HG03064 (cell line): ENCODE data around the gene SLC6A19.

Experiments
- ATAC-seq: cut with Tn5 transposase; IDR thresholded peaks from one replicate; pipeline ENCODE4 v1.9.1; 2021; ENCODE audit warnings: low read depth; ENCODE audit not compliant: unreplicated experiment

Gene SLC6A19

DNA sequence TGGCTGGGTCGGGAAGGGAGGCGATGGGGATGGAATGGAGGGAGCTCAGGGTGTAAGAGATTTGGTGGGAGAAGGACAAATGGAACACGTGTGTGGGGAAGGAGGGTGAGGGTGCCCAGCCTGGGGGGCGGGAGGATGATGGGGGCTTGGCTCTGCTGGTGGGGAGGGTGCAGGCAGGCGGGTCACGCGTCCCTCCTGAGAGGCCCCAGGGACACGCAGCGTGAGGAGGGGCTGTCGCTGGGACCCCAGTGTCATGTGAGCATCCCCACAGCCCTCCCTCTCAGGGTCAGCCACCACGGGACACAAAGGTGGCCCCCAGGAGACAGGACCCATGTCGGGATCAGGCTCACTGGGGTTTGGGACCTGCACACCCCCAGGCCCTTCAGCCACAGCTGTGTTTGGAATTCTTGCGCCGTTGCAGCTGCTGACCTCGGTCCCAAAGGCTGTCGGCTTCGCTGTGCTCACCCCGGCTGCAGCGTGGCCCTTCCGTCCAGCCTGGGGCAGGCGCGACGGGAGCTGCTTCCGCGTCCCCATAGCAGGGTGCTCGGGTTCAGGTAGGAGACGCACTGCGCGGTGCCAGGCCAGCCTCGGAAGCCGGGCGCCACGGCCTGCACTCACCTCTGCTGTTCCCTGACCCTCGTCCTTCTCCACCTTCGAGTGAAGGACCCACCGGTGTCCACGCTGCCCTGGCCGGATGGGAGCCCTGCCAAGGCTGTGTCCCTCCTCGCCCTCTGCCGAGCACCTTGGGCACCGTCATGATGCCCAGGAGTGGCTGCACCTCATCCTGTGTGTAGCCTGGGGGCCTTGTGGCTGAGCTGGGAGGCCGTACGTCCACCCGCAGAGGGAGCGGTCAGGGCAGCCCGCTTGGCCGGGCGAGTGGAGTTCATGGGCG, 5.4 kb downstream of the SLC6A19 start:
- no peak for ATAC-seq

DNA sequence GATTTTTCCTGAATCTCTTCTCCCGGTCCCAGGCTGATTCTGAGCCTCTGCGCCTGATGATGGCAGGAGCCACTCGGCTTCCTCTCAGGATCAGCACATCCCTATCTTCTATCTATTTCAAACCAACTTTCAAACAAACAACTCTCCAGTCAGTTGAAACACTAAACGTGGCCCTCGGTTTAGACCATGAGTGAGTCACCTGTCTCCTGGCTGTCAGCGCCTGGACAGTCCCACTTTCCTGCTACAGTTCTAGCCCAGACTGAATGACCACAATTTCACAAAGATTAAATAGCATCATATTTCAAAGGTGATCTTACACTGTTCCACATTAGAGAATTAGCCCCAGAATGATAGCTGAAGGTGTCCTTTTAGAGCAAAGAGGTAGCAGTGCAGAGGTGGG, 6.2 kb downstream of the SLC6A19 start:
- ATAC-seq: no peak

DNA sequence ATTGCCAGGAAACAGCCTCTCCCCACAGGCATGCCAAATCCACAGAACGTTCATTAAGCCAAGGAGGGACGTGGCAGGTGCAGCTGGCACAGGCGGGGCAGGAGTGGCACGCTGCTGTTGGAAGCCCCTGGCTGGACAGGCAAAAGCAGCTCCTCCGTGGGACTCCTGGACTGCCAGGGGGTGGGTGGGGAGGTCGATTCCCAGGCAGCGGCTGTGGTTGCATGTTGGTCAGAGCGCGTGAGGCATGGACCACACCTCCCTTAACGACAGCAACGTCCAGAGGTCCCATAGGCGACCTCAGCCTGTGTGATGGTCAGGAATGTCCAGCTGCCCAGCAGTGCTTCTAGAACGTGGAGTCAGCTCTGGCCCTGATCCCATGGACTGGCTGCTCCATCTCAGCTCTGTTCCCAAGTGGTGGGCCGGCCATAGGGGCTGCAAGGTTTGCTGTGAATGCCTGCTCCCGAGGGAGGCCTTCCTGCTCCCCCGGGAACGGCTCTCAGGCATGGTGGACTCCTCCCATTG, 6.9 kb downstream of the SLC6A19 start:
- no peak for ATAC-seq

DNA sequence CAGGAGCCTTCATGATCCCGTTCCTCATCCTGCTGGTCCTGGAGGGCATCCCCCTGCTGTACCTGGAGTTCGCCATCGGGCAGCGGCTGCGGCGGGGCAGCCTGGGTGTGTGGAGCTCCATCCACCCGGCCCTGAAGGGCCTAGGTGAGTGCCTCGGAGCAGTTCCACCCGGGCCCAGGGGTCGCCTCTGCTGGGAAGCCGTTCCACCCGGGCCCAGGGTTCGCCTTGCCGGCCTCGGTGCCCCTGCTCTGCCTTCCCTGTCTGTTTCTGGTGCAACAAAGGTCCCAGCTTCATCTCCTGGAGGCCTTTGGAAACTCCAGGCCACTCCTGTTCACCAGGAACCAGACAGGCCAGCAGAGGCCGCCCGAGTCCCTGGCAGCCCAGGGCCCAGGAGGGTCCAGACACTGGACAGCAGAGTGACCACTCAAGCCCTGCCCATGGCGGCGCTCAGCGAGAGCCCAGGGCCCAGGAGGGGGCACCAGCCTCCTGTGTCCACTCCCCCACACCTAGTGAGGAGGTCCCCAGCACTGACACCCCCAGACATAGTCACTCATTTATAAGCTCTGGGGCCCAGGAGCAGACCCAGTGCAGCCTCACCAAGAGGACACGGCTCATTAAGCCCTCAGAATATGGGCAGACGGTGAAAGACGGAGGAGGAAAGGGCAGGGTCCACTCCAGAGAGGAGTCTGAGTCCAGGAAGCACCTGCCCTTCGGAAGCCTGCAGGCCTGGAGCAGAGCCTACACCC, 7.5 kb downstream of the SLC6A19 start:
- ATAC-seq: no peak

DNA sequence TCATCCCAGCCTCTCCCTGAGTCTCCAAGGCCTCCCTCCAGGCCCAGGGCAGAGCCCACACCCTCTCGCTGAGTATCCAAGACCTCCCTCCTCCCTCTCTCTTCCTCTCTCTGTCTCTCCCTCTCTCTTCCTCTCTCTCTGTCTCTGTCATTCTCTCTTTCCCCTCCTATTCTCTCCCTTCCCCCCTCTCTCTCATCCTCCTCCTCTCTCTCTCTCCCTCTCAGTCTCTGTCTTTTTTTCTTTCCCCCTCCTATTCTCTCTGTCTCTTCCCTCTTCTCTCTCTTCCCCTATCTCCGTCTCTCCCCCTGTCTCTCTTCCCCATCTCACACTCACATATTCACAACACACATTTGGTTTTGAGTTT, 8.1 kb downstream of the SLC6A19 start:
- no peak for ATAC-seq

DNA sequence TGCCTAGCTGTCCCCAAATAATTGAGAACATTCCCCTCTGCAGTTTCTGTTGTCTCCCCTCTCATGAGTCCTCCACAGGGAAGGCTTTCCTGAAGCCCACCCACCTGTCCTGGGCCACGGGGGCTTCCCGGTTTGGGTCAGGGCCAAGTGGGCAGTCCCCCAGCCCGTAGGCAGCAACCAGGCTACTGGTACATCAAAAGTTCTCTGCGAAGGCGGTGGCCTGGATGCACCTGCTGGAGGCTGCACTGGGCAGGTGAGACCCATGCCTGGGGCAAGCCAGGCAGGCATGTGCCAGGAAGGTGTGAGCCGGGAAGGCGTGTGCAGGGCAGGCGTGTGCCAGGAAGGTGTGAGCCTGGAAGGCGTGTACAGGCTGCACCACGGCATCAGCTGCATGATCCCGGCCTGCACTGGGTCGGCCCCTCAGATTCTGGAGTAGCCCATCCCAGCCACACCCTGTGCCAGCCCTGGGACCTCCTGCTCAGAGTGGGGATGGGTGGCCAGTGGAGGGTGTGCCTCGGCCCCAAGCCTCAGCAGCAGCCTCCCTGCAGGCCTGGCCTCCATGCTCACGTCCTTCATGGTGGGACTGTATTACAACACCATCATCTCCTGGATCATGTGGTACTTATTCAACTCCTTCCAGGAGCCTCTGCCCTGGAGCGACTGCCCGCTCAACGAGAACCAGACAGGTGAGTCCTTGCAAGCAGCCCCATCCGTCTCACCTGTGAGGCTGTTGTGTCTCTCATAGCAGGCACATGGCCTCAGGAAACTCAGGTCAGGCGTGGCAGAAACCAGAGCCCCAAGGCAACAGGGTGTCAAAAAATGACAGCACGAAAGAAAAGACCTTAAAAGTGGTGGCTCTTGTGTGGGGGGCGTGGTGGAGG, 8.7 kb downstream of the SLC6A19 start:
- no peak for ATAC-seq

DNA sequence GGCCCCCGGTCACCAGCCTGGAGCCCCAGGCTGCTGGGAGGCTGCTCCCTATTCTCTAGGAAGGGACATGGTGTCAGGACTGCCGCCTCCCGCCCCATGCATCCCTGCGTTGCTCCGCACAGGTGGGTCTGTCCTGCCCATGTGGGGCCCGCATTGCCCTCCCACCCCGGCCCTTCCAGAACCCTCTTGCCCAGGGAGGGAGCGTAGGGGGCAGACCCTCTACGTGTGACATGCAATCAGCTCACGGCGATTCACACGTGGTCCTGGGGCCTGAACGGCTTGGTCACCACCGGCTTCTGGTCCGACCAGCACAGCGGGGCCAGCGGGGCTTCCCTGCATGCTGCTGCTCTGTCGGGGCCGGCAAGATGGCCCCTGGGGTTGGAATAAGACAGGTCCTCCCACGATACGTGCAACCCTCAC, 9.4 kb downstream of the SLC6A19 start:
- ATAC-seq: no peak

DNA sequence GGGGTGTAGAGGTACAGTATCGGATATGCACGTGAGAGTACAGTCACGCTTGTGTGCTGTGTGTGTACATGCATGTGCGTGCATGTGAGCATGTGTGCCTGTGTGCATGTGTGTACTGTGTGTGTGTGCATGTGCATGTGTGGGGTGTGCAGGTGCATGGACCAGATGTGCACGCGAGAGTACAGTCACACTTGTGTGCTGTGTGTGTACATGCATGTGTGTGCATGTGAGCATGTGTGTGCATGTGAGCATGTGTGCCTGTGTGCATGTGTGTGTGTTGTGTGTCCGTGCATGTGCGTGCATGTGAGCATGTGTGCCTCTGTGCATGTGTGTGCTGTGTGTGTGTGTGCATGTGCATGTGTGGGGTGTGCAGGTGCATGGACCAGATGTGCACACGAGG, 10.3 kb downstream of the SLC6A19 start:
- ATAC-seq: no peak

DNA sequence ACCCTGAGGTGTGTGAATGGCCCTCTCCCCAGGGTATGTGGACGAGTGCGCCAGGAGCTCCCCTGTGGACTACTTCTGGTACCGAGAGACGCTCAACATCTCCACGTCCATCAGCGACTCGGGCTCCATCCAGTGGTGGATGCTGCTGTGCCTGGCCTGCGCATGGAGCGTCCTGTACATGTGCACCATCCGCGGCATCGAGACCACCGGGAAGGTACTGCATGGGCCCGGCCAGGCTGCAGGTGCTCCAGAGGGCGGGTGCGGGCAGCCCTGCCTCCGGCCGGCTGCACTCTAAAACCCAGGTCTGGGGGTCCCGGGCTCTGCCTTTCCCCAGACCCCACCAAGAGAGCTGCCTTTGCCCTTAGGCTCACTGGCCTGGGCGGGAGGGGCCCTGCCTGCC, 10.9 kb downstream of the SLC6A19 start:
- no peak for ATAC-seq

DNA sequence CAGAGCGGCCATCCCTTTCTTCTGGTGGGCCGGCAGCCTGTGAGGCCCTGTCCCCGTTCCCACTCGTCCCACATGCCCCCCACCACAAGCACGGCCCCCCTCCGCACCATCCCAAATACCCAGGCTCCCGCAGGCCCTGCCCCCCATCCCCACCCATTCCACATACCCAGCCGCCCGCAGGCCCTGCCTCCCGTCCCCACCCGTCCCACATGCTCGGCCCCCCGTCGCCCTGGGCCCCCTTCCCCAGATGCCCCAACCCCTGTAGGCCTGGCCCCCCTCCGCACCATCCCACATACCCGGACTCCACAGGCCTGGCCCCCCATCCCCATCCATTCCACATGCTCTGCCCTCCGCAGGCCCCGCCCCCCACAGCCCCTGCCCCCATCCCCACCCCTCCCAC, 11.5 kb downstream of the SLC6A19 start:
- ATAC-seq: no peak

DNA sequence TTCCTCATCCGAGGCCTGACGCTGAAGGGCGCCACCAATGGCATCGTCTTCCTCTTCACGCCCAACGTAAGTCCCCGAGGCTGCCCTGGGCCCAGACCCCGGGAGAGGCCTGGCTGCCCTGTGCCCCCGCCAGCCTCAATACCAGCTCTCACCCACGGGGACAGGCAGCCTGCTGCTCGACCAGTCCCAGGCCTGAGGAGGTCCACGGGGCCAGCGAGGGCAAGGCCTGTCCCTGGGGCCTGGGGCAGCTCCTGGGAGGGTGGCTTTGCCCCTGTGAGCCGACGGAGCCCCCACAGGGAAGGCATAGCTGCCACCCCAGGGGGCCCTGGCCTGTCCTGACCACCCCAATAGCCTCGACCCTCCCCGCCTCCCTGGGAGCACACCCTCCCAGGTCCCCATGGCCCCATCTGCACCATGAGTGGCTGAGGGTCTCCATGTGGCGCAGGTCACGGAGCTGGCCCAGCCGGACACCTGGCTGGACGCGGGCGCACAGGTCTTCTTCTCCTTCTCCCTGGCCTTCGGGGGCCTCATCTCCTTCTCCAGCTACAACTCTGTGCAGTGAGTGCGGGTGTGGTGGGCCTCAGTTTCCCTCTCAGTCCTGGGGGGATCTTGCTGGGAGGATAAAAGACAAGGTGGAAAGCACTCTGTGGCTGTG, 12.2 kb downstream of the SLC6A19 start:
- ATAC-seq: no peak

DNA sequence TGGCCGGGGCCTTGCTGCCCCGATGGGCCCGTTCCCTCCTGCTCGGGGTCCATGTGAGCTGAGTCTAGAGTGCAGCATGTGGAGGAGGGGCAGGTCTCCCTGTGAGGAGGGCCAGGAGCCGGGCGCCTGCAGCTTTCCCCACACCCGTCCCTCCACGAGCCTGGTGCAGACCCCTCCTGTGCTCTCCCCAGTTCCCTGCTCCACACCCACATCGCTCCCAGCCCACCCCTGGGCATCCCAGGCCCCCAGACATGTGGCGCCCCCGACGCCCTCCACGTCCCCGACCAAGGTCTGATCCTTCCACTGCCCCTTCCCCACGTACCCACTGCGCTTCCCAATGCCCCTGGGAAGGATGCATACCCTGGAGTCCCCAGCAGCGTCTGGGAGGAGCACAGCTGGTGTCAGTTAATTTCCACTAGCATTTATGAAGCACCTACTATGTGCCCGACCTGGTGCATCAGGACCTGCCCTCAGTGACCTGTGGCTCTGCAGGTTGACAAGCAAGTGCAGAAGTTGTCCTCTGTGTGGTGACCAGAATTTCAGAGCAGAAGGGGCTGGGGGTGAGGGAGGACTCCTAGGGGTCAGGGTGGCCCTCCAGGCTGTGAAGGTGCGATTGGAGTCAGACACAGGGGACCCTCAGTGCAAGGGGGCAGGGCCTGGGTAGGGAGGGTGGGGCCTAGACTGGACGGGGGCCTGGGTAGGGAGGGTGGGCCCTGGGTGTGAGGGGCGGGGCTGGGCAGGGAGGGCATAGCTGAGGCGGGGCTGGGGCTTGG, 13.0 kb downstream of the SLC6A19 start:
- no peak for ATAC-seq

DNA sequence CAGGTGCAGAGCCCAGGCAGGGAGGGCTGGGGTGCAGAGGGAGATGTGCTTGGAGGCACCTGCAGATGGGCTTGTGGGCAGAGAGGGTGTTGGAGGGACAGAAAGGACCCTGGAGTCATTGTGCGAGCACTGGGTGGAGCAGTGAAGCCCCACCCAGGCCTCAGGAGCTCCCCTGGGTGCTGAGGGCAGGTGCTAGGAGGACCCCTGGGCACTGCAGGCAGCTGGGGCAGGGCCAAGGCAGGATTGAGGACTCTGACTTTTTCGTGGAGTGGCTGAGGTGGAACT, 13.5 kb downstream of the SLC6A19 start:
- no peak for ATAC-seq

DNA sequence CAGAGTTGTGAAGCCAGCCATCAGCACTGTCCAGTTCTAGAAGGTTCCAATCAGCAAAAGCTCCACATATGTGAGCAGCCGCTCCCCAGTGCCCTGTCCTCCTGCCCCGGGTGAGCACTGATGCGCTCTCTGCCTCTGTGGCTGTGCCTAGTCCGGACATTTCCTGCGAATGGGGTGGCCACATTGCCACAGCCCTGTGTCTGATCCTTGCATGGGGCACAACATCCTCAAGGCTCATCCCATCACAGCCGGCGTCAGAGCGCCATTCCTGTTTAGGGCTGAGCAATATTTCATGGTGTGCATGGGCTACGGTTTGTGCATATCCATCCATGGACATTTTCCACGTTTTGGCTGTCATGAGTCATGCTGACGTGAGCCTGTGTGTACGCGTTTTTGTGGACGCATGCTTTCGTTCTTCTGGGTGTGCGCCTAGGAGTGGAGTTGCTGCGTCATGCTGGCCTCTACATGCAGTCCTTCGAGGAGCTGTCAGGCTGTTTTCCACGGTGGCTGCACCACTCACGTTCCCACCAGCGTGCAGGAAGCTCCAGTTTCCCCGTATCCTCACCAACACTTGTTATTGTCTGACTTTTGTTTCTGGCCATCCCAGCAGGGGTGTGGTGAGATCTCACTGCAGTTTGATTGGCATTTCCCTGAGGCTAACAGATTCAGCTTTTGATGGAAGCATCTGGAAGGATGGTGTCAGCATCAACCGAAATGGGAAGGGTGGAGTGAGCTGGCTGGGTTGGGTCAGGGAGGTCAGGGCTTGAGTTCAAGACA, 14.1 kb downstream of the SLC6A19 start:
- ATAC-seq: no peak

DNA sequence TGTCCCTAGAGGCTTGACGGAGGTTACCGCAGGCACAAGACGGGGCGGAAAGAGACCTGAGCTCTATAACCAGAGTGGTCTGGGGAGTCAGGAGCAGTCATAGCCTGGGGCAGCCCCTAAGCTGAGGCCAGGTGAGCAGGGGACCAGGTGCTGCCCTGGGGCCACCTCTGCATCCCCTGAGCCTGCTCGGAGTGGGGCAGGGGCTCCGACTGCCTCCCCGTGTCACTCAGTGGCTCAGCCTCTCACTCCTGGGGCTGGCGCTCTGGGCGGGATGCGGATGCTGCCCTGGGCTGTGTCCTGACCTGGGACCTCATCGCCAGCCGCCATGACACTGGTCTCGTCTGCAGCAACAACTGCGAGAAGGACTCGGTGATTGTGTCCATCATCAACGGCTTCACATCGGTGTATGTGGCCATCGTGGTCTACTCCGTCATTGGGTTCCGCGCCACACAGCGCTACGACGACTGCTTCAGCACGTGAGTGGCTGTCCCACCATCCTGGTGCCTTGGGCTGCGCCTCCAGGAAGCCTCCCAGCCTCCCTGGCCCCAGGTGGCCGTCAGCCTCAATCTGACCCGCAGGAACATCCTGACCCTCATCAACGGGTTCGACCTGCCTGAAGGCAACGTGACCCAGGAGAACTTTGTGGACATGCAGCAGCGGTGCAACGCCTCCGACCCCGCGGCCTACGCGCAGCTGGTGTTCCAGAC, 15.0 kb downstream of the SLC6A19 start:
- no peak for ATAC-seq

DNA sequence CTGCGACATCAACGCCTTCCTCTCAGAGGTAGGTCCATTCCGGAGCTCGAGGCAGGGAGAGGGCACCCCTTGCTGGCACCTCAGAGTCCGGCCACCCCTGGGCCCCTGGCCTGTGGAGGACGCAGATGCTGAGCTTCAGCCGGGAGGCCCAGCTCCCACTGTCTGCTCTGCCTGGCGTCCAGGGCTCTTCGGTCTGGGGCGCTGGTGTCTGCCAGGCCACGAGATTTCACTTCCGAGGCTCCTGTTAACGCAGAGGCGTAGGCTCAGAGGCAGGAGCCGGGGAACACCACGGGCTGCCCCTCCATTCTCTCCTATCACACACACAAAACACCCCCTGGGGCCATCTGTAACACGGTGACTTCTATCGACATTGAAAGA, 15.5 kb downstream of the SLC6A19 start:
- no peak for ATAC-seq

DNA sequence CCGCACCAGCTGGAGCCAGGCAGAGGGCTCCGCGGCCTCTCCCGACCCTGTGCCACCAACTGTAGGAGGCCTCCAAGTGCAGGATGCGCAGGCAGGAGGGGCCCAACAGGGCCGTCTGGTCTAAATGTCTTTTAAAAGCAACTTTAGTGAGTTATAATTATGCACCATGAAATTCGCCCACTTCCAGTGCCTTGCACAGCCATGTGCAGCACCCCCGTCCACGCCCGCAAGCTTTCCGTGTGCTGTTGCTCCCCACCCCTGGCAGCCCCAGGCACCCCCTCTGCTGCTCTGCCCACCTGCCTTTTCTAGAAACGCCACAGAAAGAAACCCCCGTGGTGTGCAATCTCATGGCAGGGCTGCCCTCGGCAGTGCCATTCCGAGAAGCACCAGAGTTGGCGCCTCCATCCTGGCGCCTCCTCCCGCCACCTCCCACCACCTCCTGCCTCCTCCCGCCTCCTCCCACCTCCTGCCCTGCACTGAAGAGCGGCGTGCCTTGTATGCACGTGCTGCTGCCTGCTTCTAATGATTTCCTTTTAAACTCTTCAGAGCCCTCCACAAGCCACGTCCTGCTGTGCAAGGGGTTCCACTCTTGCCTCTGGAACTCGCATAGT, 16.3 kb downstream of the SLC6A19 start:
- ATAC-seq: no peak
